Frontal cortex (tissue), 4 donors: ENCODE results near the gene ZBTB20. TPM values are rescaled to one million over a fixed set of nuclear protein-coding genes. Genes with fewer than 3 reads are reported as not detected.

ENCODE experiments used
- DNase-seq, 2 donors: peaks; one replicate each; pipeline ENCODE4 v3.0.0; 2012; ENCODE audit warnings: low spot score in 2 of 2
- FAIRE-seq: peaks from 2 replicates; lab custom pipeline; 2012; peaks lifted over from hg19 to GRCh38; lab: Jason Lieb, UNC
- total RNA-seq: library from RNA; depleted of rRNA; stranded (reverse); fragments of >200 nt; gene quantifications from one replicate; pipeline ENCODE4 v1.2.3, GENCODE V29; 2014
- donor health status: control.
- donor health status: control.
- donor health status: control.

The ZBTB20 gene
- total RNA-seq, 1 donor from 2014 or later, result 39.9 TPM

DNA sequence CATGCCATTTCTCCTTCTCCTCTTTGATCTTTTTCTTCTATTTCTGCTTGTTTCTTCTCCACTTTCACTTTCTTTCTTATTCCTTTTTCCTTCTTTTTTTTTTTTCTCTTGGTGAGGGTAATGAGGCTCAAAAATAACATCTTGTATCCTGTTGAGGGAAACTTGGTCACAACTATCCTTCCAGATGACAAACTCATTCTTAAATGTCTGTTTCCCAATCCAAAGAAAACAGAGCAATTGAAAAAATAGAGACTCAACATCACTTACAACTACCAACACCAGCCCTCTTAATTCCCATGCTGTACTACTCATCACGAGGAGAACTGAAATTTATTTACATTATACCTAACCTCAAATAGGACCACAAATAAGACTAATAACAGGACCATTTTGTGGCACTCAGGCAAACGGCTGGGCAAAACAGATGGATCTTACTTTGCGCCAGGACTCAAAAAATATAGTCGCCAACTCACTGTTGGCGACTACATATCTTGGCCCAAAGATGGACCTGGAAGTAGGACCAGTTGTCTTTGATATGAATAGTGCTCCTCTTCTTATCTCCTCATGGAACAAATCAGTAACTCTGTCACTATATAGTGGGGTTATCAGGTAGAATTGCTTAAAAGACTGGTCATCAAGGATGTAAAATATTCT lies 343.9 kb downstream of the ZBTB20 start:
- no peak for FAIRE-seq
- no peak for DNase-seq

DNA sequence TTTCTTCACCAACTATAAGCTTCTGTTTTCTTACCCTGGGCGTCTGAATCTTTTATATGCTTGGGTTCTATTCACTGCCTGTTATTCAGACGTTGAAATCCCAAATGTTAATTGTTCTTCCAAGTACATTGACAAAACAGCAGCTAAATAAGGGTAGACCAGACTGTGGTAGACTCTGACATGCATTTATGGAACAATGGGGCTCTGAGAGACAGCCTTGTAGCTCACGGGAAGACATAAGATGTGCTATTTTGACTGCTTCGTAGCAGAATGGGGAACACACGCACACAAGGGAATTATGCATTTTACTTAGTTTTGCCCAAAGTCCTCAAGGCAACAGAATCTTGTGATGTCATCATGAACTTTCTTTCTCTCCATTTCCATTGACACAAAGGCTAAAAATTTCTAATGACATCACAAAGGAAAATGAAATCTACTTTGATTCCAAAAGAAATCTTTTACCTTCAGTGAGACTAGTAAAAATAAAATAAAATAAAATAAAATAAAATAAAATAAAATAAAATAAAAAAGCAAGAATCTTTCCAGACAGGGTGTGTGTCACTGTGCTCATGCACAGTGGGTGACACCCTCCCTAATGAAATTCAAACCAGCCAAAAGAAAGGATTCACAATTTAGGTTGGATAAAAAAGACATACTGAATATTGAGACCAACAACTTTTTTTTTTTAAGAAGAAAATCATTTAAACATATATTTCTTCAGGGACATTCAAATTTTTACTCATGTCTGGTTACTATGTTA lies 346.6 kb downstream of the ZBTB20 start:
- DNase-seq, result no peak
- peak; percentile 39 for FAIRE-seq

DNA sequence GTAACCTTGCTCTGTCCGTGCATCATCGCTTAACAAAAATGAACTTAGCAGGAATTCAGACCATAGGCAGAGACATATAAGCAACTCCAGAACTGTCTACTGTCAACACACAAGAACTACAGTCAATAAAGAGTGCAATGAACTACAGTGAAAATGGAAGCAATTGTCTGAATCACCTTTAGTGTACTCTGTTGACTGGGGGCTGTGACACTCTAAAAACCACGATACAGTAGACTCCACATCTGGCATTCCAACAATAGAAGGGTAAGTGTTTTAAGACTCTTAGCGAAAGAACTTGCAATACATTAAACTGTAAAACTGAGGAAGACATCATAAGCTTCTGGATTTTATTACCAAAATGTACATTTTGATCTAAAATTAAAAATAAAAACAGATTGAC lies 347.3 kb downstream of the ZBTB20 start:
- no peak for DNase-seq
- FAIRE-seq, result no peak

DNA sequence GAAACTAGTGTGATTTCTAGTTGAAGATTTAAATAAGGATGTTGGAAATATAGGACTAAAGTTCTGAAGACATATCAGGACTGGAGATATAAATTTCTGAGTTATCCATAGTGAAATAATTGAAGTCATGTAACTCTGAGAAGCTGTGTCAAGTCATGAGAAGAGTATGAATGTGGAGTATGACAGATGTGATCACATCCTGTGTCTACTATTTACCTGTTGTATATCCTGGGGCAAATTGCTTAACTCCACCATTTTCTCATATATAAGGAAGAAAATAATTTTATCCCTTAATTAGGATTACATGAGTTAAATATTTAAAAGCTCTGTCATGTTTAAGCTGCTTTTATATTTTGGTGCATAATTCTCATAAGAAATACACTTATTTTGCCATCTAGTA lies 350.3 kb downstream of the ZBTB20 start:
- FAIRE-seq, result no peak
- no peak for DNase-seq

DNA sequence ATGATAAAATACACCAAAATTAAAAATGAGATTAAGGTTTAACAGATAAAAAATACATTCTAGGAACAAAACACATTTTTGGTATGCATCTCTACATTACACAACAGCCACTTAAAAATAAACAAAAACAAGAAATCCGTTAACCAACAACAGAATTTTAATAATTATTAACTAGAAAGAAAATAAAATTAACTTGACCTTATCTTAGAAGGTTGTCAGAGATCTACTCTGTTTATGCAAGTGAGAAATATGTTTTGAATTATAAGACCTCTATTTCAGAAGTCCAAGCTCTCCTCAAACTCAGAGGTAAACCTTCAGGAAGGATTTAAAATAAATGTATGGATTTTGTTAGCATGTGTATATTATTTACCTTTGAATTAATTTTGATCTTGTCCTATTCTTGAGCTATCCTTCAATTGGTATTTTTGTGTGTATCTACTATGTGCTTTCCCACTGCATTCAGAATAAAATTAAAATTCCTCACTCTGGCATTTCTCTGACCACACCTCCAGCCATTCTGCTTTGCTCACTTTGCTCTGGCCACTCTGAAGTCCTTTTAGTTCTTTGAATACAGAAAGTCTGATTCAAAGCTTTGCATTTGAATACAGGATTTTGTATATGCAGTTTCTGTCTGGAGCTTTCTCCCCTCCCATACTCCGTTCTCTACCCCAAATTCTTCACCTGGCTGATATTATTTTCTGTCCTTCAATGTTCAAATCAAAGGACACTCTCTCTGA lies 352.0 kb downstream of the ZBTB20 start:
- no peak for FAIRE-seq

DNA sequence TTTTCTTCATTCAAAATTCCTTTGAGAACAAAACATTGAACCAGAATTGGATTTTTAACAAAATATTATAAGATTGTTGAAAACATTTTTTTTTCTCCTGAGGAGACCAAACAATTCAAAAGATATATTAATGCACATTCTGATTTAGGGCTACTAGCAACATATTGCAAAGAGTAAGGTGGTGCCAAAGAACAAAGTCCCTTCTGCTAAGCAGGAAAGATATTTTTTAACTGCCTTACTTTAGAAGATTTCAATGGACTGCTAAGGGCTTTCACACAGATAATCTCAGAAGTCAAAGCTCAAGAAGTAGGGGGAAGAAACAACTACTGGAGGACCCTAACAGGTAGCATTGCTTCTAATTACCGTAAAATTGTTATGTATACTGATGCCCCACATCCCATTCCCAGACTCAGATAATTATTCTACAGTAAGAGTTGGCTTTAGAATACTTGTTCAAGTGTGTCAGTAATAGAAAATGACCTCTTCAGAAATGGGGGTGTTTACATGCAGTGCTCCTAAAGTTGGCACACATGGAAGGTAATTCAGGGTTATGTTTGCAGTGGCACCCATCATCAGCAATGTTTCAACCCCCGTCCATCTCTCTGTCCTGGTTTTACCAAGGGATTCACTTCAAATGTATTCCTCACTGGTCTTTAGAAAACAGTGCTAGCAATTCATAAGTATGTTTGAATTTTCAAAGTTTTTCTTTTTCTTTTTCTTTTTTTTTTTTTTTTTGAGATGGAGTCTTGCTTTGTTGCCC lies 354.7 kb downstream of the ZBTB20 start:
- FAIRE-seq, result no peak
- DNase-seq, result no peak

More for the DNA sequence above, 352.0 kb downstream of the ZBTB20 start:
- no peak for DNase-seq

DNA sequence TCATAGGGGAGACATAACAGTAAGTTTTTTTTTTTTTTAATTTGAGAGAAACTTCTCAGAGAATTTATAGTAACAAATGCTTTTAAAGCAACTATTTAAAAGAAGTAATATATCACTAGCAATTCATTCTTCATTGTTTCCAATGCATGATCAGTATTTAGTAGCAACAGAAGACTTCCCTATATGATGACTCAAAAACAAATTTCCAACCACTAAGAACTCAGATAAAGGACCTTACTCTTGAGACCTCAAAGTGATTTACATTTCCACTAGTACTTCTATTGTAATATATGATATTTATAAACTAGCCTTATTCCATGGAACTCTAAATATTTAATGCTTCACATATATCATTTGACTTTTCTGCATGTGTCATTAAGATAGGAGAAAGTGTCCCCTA lies 356.3 kb downstream of the ZBTB20 start:
- no peak for FAIRE-seq
- DNase-seq, result no peak

DNA sequence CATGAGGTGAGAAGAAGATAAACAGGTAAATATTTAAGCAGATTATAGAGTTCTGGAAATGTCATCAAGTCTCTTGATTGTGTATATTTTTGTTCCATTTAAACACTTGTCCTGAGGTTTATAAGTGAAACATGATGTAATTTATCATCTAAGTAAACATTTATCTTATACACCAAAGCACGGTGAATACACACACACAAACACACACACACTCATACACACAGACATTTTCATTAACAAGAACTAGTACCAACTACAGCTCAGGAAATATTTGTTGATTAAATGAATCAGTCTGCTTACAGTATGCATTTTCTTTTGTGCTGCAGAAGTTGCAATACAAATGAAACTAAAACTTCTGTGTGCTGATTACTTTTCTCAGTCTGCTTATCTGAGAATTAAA lies 357.3 kb downstream of the ZBTB20 start:
- DNase-seq (no peak), FAIRE-seq (no peak)

DNA sequence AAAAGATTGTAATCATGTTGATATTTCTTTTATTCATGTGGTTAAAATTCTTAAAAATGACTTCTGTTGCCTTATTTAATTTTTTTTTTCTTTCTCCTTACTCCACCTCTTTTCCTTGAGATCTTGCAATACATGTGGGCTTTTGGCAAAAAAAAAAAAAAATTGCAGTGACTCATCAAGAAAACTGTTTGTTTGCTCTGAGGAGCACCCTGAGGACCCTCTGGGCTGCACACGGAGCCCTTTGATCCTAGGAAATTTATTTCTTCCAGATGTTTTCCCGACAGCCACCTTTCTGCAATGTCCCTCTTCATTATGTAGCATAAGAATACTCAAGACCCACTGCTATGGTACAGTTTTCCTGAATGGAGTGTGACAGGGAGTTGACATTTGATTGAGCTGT lies 371.7 kb downstream of the ZBTB20 start:
- FAIRE-seq (no peak), DNase-seq (no peak)

DNA sequence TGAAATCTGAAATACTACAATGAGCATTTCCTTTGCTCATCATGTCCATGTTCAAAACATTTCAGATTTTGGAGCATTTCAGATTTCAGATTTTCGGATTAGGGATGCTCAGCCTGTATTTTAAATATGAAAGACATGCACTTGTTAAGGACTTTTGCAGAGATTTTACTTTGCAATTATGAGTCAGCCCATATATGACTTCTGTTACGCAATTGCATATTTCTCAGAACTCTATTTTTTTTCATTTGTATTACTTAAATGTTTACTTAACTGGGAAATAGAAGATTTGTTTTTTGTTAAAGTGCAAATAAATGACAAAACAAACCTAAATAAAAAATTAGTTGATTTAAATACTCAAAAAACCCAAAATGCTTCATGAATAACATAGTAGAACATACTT lies 376.2 kb downstream of the ZBTB20 start:
- no peak for DNase-seq
- no peak for FAIRE-seq

DNA sequence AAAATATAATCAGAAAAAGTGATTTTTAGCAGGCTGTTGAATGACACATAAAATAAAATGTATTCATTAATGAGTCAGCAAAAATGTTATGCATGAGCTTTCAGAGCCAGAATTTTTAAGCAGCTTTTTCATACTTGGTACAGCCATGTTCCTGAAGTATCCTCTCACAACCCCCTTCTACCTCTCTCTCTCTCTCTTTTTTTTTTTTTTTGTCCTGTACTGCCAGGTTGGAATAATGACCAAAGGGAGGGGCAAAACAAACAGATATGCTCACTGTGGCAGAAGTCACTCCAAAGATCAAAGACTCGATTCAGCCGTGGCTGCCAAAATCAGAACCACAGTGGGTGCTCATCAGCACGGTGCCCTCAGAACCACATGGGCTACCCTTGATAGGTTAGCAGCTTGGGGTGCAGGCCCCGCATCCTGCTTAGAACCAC lies 383.0 kb downstream of the ZBTB20 start:
- no peak for FAIRE-seq

DNA sequence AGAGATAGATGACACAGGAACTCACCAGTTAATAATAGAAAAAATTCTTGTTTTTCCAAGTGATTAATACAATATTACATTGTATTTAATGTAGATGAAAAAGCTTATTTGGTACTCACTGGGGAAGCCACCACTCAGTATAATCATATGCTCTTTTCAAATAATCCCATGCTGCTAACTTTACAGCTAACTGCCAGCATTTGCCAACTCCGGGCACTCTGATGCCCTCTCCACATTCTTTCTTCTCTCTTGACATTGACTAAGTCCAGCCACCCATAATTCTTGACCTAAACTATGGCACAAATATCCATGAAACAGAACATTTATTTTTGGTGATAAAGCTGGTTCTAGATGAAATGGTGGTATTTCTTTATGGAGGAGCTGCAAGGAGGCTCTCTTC lies 384.9 kb downstream of the ZBTB20 start:
- no peak for DNase-seq
- FAIRE-seq, result no peak

More for the DNA sequence above, 383.0 kb downstream of the ZBTB20 start:
- no peak for DNase-seq

DNA sequence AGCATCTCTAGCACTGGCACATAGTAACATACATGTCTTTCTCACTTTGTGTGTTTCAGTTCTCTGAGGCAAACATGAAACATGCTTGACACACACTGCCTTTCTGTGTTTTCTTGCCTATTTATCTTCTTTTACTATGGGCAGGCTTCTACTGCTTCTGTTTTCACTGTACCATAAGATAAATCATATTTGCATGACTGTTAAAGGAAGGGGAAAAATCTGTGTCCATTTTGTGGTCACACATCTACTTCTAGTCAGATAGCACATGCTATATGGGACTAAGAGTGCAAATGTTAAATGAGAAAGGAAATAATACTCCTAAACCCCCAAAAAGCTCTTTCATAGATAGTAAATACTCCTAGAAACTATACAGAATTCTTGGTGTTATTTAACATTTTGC lies 386.4 kb downstream of the ZBTB20 start:
- no peak for FAIRE-seq

DNA sequence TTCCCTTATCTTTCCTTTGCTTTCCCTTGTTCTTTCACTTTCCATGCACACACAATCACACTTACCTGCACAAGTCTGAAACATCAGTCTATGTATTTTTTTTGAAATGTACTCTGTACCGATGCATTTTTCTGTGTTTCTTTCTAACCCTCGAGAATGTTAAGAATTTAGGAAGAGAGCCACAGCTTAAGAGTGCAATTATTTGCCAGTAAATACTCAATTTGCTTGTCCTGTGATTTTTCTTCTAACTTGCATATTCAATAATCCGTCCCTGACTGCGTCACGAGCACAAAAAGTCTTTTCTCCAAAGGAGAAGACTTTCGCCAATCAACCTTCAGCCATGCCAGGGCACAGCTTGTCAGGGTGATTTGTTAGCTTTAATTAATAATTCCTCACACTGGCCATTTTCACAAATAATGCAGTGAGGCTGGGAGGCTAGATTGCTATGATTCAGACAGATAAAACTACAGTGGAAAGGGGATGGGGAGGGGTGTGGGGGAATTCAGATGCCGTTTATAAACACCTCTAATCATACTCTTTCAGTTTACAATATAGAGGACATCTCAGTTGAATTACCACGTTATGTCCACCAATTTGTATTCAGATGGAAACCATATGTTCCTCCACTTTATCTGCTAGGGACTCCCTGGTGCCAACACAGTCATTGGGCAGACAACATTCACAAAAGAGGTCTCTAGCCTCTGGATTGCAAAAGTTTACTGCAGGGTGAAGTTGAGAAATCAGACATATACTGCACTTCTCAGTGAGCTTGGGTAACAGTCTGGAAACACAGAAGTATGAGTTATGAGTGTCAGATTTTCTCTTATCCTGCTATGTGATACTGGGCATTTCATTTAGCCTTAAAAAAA lies 388.0 kb downstream of the ZBTB20 start:
- no peak for DNase-seq
- no peak for FAIRE-seq

More for the DNA sequence above, 386.4 kb downstream of the ZBTB20 start:
- no peak for DNase-seq

DNA sequence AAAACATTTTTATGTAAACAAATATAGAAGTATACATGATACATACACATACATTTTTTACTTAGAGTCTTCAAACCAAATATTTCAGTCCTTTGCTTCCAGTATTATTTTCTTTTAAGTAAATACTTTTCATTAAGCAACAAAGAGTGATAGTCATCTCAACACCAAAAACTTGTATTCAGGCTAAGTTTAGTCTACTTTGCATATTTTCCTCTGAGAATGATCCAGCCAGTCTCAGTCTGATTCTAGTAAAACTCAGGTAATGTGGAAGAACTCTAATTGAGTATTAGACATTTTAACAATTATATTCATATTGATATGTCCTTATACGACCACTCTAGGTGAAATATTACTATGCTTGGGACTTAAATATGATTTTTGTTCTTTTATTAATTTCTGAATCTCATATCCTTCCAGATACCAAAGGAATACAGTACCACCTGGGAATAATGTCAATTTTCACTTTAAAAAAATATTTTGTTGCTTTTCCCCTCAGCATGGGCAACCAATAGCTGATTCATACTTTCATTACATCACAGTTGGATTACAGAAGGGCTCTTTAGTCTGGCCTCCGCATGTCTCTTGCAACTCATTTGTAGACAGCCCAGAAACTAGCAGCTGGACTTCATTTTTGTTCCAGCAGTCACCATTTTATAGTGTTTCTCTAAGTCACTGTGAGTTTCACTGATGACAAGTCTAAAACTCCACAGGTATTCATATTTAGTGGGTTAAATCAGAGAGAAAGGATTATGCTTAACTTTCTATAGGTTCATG lies 390.4 kb downstream of the ZBTB20 start:
- FAIRE-seq (peak; percentile 19), DNase-seq (no peak)

DNA sequence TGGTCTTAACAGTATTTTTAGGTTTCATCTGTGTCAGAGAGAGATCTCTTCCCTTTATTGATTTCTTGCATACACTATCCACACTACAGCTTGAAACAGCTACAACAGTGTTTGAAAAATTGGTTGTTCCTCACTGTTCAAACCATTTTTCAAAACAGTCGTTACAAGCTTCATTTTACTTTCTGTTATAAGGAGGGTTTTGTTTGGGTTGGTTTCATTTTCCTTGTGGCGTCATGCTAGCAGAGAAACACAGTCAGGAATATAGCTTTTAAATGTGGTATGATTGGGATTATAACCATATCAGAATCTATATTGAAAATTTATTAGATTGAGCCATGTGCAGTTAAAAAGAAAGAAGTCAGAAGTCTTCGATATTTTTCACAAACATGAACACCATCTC lies 400.6 kb downstream of the ZBTB20 start:
- FAIRE-seq (no peak), DNase-seq (no peak)

DNA sequence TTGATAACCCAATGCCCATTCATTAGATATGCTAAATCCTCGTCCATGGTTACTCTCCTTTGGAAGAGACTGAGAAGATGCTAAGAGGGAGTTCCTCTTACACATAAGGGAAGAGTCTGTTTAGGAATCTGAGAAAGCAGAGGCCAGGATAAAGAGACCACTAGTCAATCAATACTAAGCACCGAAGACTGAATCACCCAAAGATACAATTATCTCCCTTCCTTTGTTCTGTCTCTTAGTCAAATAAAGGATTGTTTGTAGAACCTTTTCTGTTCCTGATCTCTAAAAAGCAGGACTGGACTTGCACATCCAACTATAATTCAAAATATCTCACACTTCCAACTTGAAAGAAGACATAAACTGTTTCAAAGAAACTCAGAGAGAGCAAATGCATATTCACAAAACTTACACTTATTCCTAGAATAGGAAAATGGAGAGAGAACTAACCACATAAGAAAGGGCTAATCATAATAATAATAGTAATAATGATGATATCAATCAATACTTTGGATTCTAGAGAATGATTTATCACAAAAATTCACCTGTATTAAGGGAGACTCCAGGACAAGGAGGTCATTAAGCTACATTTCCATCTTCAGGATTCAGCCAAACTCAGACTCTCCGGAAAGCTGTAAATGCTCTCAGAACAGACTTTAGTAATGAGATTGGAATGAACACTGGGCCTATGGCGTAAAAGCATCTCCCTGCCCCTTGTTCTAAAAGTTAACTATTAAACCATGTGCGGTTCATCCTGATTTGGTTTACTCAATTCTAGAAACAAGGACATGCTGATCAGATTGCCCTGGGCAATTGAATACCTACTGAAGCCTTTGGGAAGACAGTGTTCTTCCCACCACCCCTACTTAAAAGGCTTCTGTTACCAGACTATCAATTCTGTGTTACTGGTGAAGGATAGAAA lies 401.5 kb downstream of the ZBTB20 start:
- DNase-seq, result no peak
- no peak for FAIRE-seq
